PFSK-1 (cell line): Measurements from ENCODE around the gene NOXA1.

Source experiments
- FOXP2 ChIP-seq: optimal IDR thresholded peaks from 2 replicates; pipeline ENCODE3; 2011; ENCODE audit warnings: borderline replicate concordance, control low read depth, inconsistent platforms; ENCODE audit not compliant: insufficient read depth; ENCODE audit errors: extremely low read length, extremely low read depth
- POLR2AphosphoS5 ChIP-seq: IDR thresholded peaks from 2 replicates; pipeline ENCODE4 v1.6.1; 2012; ENCODE audit warnings: low read depth, mild to moderate bottlenecking, control low read depth, low read length, moderate library complexity
- REST ChIP-seq, 2 experiments: IDR thresholded peaks; 2 replicates each; pipeline versions ENCODE4 v1.6.1 to v1.8.0; 2011 to 2012; ENCODE audit warnings: low read depth in 2 of 2, low read length in 2 of 2, control low read depth in 1 of 2, inconsistent platforms in 1 of 2, mild to moderate bottlenecking in 1 of 2, moderate library complexity in 1 of 2; ENCODE audit not compliant: insufficient read depth in 1 of 2
- SIN3A ChIP-seq: IDR thresholded peaks from 2 replicates; pipeline ENCODE4 v1.6.1; 2012; ENCODE audit warnings: mild to moderate bottlenecking, low read length, moderate library complexity, borderline replicate concordance; ENCODE audit not compliant: insufficient read depth
- TAF1 ChIP-seq: IDR thresholded peaks from 2 replicates; pipeline ENCODE4 v1.6.1; 2012; ENCODE audit warnings: low read length, control low read depth, borderline replicate concordance; ENCODE audit not compliant: insufficient read depth

NOXA1 gene

GRCh38 chr9:137409515-137409914, 13.7 kb upstream of the NOXA1 start:
- no peak for TF ChIP-seq POLR2AphosphoS5
- no peak for TF ChIP-seq TAF1

GRCh38 chr9:137410891-137411249, 12.3 kb upstream of the NOXA1 start:
- TF ChIP-seq SIN3A (no peak), FOXP2 (no peak), POLR2AphosphoS5 (no peak), TAF1 (no peak), REST (IDR thresholded peaks at IDR 0.05; ENCODE audit: insufficient read depth in 1 of 2, low read depth in 2 of 2, low read length in 2 of 2) (no peak)

- TF ChIP-seq SIN3A (no peak), REST (IDR thresholded peaks at IDR 0.05; ENCODE audit: insufficient read depth in 1 of 2, low read depth in 2 of 2, low read length in 2 of 2) (no peak), POLR2AphosphoS5 (no peak), TAF1 (no peak), FOXP2 (no peak)
Observed at GRCh38 chr9:137411260-137411644, 11.9 kb upstream of the NOXA1 start.

- TF ChIP-seq FOXP2 (peak; percentile 83), POLR2AphosphoS5 (no peak)
Observed at GRCh38 chr9:137411645-137412380, 11.4 kb upstream of the NOXA1 start.

GRCh38 chr9:137412431-137412830, 10.8 kb upstream of the NOXA1 start:
- TF ChIP-seq TAF1 = no peak
- no peak for TF ChIP-seq FOXP2
- TF ChIP-seq SIN3A = no peak
- no peak for TF ChIP-seq POLR2AphosphoS5
- no peak for TF ChIP-seq REST (IDR thresholded peaks at IDR 0.05; ENCODE audit: insufficient read depth in 1 of 2, low read depth in 2 of 2, low read length in 2 of 2)

GRCh38 chr9:137415451-137415850, 7.7 kb upstream of the NOXA1 start:
- TF ChIP-seq FOXP2 (no peak), REST (IDR thresholded peaks at IDR 0.05; ENCODE audit: insufficient read depth in 1 of 2, low read depth in 2 of 2, low read length in 2 of 2) (no peak), POLR2AphosphoS5 (no peak), SIN3A (no peak), TAF1 (no peak)
